CD4-positive, alpha-beta T cell treated with Interleukin-1 beta for 1 hour (primary cell): Measurements from ENCODE around the gene HS6ST3.

Experiments
- DNase-seq, 2 donors: peaks; one replicate each; pipeline ENCODE4 v3.0.0-alpha.2; 2020 to 2022

The HS6ST3 gene

DNA sequence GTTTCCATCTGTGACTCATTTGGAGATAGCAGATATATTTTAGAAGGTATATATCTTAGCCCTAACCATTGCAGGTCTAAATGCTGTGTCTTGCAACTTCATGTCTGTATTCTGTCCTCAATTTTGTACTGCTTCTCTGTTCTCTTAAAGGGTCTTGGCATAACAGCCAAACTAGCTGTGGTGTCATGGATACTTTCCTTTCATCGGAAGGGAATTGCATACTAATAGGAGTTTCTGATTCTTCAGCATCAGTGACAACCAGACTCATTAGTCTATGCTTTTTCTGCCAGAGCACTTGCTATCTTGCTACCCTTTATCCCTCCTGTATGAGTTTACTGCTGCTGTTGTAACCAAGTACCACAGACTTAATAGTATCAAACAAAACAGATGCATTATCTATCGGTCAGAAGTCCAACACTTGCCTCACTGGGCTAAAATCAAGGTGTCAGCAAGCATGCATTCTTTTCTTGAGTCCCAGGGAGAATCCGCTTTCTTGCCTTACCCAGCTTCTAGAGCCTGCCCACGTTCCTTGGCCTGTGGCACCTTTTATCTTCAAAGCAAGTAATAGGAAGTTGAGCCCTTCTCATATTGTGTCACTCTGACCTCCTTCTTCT, 253.1 kb downstream of the HS6ST3 start:
- no peak for DNase-seq

DNA sequence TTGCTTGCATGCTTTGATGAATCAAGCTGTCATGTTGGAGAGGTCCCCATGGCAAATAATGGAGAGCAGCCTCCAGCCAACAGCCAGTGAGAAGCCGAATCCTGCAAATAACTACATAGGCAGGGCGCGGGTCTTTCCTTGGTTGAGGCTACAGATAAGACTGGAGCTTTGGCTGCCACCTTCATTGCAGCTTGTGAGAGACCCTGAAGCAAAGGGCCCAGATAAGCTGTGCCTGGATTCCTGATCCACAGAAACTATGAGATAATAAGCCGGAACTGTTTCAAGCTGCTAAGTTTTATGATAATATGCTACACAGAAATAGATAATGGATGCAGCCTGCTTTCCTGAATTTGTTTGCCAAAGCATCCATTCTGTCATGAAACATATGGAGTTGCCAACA, 257.0 kb downstream of the HS6ST3 start:
- DNase-seq = no peak

DNA sequence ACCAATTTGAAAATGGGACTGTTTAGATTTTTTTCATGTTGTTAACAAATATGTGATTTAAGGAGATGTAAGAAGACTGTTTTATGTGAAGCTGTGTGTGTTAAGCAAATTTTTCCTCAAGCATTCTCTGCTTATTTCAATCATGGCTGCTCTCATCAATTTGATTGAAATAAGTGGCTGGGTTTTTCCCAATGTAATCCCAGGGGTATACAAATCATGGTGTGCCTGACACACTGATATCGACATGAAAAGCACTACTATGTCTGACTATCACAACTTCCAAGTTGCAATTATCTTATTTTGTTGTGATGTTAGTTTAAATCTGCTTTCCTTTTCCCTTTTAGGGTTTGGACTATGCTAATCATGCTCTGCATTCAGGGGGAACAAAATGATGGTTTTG, 283.7 kb downstream of the HS6ST3 start:
- DNase-seq = no peak

DNA sequence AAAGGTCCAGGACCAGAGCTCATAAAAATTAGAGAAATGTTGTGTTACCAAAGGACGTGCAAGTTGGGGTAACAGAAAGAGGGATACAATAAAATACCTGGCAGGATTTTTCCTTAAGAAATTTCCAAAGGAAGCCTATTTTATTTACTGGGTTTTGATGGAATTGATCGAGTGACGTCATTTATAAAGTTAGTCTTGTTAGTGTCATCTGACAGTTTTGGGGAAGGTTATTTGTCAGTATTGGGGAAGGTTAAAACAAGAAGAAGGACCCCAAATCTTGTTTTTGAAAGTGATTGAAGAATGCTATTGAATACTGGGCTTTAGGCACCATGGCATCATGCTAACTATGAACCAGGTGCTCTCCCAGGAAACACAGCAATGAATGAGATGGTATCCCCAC, 287.9 kb downstream of the HS6ST3 start:
- no peak for DNase-seq

DNA sequence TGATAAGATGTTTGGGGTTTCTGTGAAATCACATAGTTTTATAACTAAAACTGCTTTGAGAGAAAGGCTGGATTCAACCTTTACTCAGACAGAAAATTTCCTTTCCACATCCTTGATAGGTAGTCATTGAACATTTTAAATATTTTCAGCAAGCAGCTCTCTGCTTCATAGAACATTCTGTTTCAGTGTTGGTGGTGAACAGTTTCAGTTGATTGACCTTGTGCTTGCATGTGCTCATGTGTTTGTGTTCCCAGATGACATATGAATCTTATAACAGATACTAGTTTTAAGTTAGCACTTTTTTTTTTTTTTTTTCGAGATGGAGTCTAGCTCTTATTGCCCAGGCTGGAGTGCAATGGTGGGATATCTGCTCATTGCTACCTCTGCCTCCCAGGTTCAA, 290.1 kb downstream of the HS6ST3 start:
- DNase-seq = no peak

DNA sequence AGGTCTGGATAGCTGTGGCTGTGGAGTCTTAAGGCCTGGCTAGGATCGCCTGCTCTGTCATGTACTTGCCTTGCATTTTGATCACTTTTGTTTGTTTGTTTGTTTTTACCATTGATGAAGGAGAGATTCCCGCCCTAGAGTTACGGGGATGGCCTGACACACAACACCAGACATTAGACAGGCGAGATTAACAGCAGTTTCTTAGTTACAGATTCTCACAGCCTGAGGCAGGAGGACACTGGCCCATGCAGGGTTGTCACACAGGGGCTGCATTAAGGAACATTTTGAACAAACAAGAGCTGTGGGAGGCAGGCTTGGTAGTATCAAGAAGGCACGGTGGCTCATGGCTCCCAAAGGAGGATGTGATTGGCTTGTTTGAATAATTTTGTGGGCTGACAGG, 291.8 kb downstream of the HS6ST3 start:
- no peak for DNase-seq

DNA sequence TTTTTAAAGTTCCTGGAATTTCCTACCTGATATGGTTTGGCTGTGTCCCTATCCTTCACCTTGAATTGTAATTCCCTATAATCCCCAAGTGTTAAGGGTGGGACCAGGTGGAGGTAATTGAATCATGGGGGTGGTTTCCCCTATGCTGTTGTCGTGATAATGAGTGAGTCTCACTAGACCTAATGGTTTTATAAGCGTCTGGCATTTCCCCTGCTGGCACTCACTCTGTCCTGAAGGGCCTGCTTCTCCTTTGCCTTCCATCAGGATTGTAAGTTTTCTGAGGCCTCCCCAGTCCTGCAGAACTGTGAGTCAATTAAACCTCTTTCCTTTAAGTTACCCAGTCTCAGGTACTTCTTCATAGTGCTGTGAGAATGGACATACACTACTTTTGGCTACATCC, 298.7 kb downstream of the HS6ST3 start:
- no peak for DNase-seq

DNA sequence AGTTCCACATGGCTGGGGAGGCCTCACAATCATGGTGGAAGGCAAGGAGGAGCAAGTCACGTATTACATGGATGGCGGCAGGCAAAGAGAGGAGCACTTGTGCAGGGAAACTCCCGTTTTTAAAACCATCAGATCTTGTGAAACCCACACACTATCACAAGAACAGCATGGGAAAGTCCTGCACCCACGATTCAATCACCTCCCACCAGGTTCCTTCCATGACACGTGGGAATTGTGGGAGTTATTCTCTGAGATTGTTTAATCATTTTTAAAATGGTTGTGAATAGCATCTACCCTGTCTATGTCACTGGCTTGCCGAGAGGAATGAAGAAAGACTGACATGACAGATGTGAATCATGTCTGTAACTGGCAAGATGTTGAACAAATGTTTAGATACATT, 301.7 kb downstream of the HS6ST3 start:
- DNase-seq = no peak

DNA sequence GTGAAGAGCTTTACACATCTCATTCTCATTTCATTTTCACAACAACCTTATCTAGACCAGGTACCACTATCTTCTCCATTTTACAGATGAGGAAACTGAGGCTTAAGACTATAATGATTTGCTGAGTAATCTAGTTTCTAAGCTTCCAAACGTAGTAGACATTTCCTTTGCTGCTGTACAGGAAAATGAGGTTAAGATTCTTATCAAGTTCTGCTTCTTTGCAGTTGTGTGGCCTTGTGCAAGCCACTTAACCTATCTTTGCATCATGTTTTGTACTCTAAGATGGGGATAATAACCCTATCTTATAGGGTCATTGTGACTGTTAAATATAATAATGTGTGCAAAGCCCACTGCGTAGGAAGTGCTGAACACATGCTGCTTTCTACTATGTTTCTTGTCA, 307.9 kb downstream of the HS6ST3 start:
- DNase-seq = no peak

DNA sequence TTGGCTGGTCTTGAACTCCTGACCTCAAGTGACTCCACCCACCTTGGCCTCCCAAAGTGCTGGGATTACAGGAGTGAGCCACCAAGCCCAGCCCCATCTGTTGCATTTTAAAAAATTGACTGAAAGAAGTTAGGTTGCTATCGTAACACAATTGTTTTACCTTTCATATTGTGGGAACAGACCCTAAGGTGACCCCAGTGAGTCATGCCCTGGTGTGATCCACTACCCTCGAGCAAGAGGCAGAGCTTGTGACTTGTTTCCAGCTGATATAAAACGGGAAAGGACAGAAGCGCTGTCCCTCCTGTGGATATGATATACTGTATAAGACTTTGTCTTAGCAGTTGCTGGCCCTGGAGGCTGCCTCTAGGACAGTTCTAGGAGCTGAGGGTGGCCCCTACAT, 308.6 kb downstream of the HS6ST3 start:
- no peak for DNase-seq

DNA sequence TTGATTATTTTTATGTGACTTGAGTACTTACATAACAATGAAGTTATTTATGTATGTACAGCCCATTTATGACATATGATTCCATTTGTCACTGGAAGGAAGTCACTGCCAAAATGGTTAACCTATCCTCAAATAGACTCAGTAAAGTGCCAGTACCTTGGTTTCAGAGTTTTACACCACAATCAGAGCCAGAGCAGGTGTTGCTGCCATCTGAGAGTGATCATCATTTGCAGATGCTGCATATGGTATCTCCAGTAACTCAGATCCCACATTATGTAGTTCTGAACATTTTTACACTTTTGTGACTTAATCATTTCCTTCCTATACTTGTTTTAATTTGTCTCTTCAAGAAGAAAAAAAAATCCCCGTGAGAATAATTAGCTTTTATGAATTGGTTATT, 313.3 kb downstream of the HS6ST3 start:
- no peak for DNase-seq

DNA sequence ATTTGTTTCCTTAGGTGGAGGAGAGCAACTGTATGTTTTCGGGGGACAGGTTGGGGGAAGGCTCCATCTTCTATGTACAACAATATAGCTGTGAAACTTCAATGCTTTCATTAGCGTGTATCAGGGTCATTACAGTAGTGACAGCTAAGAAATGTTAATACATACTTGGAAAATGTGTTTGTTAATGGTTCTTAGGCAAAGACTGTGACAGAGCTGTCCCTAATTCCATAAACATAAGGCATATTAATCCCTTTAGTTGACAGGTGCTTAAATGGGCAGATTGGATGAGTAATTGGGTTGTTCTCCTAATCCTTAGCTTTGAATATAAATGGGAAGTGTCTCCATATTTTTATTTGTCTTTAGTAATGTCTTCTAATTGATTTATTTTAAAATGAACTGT, 313.7 kb downstream of the HS6ST3 start:
- no peak for DNase-seq

DNA sequence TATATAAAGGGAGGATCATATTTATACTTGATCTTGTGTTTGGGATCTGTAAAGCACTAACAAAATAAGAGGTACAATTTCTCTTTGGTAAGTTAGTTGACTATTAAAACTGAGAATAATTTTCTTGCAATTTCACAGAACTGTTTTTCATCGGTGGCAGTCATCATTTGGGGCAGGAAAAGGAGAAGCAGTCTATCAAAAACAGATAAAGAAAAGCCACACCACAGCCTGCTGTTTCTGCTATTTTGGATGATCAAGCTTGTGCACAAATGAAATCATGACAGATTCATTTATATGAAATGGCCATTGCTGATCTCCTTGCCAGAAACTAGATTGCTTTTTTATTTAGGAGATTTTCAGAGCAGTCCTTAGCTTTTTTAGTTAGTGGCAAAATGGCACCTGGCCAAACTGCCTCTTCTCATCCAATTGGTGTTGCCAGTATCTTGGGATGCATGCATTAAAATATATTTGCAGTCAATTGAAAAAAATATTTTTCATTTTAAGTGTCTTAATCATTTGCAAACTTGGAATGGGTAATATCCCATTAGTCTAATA, 326.0 kb downstream of the HS6ST3 start:
- DNase-seq = no peak

DNA sequence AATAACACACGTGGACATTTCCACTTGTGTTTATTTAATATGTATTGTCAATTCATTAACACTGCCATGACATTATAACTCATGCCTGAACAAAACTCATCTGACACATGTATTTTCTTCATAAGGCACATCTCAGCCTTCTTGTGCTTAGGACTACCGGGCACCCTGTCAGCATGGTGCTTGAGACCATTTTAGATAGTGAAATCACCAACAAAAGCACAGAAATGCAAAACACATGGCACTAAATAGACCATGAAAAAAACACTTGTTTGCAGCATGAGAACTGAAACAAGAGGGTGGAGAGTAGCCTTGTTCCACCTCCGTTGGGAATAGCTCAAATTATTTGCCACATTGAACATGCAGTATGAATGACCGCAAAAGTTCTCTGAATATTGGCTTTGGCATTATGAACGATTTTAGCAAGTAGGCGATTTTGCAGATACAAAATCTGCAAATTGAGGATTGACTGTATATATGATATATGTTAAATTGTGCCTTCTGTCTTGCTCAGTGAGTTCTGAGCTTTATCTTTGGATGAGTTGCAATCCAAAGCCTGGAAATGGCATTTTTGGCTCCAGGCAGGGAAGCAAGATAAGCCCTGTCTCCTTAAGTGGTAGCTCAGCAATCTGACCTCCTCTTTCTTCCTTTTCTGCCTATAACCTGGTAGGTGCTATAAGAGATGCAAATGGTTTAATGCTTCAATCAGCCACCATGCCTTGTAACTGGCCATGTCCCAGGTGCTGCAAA, 328.2 kb downstream of the HS6ST3 start:
- no peak for DNase-seq

DNA sequence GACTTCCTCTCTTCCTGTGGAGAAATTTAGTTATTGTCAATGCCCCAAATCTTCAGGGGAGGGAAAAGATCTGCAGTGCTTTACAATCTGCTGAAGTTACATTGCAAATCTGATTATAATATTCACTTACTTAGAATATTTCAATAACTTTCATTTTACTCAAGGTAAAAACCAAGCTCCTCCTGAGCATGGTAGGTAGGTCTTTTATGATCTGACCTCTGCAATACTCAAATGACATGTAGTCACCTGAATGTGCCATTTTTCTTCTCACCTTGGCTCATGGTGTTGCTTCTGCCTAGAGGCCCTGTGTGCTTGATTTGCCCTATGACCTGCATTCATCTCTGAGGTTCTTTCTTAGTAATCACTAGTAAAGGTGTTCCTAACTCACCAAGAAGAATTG, 331.4 kb downstream of the HS6ST3 start:
- no peak for DNase-seq

DNA sequence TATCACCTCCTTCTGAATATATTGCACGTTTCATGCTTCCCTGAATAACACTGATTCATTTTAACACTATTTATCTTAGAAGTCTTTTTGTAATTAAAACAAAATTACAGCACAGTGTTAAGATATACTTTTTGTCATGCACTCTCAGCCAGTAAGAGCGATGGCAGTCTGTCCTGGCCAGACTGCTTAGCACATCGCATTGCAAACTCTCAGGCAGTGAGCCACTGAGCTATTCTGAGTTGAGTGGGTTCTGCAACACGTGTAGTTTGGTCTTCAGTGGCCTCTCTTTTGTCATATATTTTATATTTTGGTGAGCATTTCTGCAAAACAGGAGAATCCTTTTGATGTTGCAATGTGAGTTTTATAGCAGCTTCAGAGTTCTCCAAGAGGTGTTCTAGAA, 332.1 kb downstream of the HS6ST3 start:
- DNase-seq = no peak

DNA sequence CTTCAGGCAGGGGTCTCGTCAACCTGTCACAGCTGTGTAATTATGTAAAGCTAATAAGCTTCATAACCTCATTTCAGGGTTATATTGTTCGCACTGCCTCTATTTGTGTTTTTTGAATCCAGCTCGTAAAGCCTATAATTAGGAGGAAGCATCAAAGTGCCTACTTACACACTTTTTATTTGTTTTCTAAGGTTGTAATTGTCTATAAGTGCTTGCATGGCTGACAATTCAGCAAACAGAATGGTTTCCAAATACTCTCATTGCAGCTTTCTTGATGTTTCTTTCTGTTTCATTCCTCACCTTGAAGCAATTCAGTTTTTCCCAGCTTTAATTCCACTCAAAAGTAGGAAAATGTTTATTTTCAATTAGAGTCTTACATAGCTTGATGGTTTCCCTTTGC, 336.3 kb downstream of the HS6ST3 start:
- no peak for DNase-seq

DNA sequence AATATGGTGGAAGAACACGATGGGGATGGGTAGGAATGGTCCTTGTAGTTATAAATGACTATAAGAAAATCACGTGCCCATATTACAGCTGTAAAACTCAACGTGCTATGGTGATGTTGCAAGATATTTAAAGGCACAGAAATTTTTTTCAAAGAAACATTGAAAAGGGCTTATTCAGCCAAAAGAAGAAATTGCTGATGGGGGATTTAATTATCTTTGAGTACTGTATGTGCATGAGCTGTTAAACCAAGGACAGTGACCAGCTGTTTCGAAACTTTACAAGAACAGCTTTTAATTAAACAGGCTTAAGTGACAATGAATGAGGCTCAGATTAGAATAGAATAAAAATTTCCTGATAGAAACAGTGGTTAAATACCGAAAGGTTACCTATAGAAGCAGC, 339.0 kb downstream of the HS6ST3 start:
- DNase-seq = no peak

DNA sequence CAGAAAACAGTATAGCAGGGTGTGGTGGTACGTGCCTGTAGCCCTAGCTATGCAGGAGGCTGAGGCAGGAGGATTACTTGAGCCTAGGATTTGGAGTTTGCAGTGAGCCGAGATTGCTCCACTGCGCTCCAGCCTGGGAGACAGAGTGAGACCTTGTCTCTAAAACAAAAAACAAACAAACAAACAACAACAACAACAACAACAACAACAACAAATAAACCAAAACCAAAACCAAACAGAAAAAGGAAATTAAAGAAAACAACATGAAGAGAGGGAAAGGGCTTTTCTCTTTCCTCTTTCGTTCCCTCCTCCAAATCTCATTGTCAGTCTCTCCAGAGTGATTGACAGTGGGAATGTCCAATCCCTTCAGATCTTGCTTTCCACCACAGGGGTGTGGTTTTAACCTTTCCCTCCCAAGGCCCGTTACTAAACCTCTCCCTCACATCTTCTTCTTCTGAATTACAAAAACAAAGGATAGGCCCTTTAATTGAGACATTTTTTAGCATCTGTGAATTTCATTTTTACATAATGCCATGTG, 341.2 kb downstream of the HS6ST3 start:
- no peak for DNase-seq

DNA sequence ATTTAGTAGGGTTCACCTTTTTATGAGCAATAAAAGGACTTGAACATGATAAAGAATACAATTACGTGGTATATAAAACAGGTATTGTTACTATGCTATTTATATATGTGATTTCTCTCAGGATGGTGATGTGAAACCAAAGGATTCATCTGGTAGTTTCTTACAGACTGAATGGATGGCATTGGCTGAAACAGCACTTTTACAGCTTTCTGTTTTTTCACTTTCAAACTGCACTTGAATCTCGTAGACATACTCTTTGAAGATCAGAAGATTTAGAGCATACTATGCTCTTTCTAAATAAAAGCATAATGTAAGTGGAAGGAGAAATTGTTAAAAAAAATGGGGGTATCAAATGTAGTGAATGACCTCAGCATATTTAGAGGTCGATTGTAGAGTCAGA, 354.8 kb downstream of the HS6ST3 start:
- no peak for DNase-seq

DNA sequence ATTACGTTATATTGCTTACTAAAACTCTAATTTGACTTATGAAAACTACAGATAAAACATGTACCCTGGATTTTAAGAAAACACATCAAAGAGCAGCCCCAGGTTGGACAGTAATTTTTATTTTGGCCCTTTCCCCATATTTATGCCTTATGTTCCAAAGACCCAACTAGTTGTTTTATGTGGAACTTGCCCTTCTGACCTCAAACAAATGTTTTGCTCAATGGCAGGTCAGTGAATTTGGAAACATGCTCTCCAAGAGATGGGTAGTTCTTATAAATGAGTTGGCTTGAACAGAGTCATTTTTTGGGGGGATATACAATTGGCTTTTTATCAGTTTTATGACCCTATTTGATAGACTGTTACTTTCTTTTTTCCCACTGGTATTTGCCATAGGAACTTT, 360.0 kb downstream of the HS6ST3 start:
- no peak for DNase-seq

DNA sequence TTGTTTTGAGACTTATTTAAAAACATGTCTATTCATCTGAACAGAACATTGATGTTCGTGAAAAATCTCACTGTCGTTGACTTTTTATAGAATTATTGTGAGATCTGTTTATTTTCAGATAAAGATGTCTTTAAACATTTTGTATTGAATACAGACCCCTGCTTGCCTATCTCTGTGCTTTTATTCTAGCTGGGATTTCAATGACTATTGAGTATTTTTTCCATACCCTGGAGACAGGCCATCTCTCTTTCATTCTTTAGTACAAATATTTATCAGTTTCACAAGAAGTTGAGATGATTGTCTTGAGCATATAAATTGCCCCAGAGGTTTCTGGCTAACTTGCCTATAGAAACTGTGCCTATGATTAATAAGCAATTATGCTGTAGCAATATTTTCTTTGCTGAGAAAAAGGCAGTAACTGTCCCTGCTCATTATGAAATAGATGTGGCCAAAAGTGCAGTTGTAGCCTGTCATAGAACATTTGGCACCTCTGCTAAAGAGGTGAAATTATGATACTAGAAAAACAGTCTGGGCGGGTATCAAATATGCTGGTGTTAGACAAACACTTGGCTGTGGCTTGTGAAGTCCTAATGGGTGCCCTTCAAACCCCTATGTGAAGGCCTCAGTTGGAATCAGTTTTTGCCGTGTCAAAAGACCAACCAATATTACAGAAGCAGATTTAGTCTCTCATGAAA, 360.6 kb downstream of the HS6ST3 start:
- DNase-seq = no peak

DNA sequence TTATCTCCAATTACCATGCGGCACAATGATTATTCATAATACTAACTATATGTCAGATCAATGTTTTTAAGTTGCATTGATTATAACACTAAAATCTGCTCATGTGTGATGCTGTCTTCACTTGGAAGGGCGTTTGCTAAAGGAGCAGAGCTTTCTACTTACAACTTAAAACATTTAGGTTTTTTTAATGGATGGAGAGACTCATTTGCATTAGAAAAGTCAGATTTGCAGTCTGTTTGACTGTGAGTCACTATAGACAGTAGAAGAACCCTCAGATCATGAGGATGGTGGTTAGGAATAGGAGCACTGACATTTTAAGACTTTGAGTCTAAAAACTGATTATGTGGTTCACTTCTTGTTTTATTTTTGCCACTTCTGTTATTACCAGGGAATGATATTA, 364.6 kb downstream of the HS6ST3 start:
- DNase-seq = no peak

DNA sequence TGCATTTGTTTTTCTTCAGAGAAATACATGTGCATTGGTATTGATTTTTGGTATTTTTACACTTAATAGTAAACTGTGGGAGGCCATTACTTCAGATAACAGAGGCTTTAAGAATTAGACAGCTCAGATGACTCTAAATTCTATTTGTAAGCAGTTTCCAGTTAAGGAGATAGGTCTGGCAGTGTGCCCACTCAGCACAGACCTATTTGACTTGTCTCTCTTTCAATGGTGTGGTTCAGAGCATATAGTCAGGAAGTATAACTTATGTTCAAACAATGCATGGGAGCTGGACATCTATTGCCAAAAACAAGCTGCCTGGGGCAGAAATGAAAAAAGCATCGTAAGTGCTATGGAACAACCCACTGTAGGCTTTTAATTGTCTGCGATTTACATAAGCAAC, 370.7 kb downstream of the HS6ST3 start:
- DNase-seq = no peak
